Kidney tubule cell (primary cell): ENCODE measurements around the gene JPH3.
"Not testable (repeated sequence)": the region's sequence is repeated elsewhere in the genome, so short reads cannot be mapped to it uniquely, and the experiment has no call there.

Experiments
- DNase-seq: peaks from one replicate; pipeline ENCODE4 v3.0.0-alpha.2; 2018; ENCODE audit warnings: low spot score

Gene JPH3

DNA sequence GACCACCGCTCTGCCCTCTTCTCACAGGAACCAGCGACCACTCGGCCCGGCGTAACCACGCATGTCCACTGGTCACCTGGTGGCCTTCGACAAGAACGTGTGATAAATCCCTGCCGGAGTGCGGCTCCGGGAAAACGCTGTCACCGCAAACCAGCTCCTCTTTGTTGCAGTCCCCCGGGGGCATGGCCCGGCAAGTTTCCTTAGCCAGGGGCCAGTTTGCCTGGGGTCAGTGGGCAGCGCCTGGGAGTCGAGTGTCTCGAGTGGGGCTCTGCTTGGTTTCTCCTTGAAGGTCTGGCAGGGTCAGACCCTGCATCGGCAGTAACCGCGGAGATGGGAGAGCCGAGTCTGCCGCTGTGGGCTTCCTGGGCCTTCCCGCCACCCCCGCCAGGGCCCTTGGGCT lies 52.5 kb downstream of the JPH3 start:
- no peak for DNase-seq

DNA sequence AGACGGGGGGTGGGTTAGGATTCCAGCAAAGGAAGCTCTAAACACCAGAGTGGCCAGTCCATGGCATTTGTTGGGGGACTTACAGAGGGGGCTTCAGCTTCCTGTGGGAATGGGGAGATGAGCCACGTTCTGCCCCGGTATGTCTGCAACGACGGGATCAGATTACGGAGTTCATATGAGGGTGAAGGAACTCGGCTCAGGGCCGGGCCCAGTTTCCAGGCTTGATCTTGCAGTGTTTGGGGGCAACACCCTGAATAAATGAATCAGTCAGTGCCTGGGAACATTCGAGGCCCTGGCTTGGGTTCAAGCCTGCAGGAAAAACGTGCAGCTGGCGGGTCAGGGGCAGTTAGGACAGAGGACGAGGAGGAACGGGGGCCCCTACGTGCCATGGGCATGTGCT lies 54.0 kb downstream of the JPH3 start:
- no peak for DNase-seq

DNA sequence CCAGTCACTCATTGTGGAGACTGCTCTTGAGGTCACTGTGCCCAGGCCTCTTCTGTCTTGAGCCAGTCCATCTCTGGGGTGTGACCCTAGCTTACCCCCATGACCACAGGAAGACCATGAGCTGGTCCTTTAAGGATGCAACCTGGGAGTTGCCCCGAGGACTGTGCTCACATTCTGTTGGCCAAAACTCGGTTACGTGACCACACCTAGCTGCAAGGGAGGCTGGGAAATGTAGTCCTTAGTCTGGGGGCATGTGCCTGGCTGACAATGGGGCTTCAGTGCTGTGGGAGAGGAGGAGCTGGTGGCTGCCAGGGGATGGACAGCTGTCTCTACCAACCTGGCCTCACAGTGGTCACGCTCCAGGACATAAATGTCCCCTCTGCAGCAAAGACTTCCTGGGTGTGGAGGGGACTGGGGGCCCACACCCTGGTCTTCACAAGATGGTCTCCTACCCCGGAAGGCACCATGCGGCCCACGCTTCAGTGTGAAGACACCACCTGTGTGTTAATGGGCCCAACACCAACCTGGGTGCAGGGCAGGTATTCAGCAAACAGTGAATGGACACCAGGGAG lies 55.4 kb downstream of the JPH3 start:
- no peak for DNase-seq

DNA sequence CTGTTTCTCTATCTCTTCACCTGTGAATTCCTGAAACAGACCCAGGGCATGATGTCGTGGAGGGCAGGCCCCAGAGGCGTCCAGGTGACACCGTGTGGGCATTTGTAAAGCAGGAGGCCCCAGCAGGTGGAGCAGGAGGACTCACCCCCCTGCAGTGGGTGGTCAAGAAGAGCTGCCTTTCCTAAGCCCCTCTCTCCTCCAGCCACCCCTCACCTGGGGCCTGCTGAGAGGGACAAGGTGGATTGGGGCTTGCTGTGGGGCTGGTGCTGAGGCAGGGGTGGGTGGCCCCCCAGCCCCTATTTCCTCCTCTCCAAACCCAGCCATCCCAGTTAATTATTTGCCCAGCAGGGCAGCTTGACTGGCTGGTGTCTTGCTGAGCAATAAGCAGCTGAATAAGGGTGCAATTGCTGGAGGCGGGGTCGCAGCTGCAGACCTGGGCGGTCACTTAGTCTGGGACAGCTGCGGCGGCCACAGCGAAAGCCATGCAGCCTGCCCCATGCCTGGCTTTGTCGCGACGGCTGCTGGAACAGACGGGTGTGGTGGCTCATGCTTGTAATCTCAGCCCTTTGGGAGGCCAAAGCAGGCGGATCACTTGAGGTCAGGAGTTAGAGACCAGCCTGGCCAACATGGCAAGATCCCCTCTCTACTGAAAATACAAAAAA lies 56.4 kb downstream of the JPH3 start:
- DNase-seq = peak; percentile 34

DNA sequence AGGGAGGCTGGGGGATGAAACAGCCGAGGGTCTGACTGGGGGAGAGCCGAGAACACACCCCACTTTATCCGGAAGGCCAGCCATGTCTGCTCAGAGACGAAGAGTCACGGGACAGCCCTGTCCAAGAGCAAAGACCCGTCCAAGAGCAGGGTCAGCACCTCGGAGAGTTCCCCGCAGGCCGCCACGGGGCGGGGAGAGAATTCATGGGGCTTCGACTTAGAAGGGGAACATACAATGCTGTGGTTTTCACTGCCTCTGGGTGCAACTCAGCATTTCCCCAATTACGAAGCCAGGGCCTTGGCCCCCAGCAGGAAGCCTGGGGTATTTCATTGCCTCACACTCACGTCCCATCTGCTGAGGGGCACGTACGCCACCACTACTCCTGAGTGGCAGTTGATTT lies 59.3 kb downstream of the JPH3 start:
- peak; percentile 35 for DNase-seq

DNA sequence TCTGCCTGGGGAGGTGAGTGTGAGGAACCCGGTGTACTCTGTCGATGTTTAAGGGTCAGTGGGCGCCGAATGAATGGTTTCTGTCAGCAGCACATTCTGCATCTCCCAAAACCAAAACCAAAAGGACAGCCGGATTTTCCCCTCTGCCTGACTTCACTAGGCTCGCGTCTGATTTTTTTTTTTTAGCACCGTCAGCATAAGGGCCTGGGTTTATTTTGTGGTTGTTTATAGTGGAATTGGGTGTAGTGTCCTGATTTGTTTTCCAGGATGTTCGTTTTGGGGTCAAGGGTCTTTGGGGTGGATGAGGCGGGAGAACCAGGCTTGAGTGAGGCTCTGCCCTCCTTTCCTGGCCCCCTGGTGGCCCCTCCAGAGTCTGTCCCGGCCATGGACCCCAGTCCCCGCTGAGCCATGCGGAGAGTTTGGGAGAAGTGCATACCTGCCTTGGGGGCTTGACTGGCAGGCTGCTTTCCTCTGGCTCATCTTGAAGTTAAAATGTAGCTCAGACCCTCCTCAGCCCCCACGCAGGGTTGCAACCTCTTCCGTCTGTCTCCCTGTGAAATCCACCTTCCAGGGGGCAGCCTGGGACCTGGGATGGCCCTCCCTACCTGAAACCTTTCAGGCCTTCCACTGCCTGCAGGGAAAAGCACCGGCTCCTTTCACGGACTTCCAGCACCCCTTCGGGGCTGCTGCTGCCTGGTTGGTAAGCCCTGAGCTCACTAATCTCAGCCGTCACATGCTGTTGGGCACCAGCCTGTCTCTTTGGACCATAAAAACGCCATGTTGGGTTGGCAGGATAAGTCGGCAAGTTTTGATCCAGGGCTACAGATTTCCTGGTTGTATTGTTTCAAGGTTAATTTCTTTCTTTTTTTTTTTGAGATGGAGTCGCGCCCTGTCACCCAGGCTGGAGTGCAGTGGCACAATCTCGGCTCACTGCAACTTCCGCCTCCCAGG lies 60.2 kb downstream of the JPH3 start:
- no peak for DNase-seq

DNA sequence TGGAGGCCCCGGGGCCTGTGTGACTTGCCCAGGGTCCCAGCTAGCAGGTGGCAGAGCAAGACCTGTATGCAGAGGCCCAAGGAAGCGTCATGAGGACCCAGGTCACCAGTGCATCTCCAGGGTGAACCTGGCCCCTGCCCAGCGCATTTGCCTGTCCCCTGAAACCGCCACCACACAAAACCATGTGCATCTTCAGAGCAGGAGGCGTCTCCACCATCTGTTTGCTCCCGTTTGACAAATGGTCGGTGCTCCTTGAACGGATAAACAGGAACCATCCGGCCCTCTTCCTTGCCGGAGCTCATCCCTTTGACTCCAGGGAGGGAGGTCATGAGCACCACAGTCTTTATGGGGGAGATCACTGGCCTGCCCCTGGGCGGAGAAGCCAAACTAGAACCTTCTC lies 62.5 kb downstream of the JPH3 start:
- DNase-seq = no peak

DNA sequence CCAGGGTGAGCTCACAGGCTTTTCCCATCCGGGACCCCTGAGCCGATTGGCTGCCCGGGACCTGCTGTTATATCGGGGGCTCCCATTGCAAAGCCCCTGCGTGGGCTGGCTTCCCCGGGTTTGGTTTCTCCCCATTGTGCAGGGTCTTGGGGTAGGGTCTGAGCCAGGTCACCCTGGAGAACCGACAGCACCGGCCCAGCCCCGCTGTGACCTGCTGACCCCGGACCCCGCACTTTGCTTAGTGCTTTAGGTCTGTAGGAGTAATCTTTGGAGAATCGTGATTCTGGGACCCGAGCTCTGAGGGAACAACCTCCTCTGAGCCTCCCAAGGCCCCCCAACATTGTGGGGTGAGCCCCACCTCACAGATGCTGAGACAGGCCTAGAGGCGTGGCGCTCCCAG lies 62.9 kb downstream of the JPH3 start:
- DNase-seq = no peak

DNA sequence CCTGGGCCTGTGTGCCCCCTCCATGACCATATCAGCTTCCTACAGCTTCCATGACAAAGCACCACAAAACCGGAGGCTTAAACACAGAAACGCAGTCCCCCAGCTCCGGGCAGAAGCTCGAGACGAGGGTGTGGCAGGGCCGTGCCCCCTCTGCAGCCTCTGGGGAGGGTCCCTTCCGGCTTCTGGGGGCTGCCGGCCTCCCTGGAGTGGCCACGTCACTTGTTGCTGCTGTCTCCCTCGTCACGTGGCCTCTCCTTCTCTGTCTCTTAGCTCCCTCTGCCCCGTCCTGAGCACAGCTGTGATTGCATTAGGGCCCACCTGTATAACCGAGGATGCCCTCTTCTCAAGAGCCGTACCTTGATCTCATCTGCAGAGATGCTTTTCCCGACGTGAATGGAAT lies 64.6 kb downstream of the JPH3 start:
- no peak for DNase-seq

DNA sequence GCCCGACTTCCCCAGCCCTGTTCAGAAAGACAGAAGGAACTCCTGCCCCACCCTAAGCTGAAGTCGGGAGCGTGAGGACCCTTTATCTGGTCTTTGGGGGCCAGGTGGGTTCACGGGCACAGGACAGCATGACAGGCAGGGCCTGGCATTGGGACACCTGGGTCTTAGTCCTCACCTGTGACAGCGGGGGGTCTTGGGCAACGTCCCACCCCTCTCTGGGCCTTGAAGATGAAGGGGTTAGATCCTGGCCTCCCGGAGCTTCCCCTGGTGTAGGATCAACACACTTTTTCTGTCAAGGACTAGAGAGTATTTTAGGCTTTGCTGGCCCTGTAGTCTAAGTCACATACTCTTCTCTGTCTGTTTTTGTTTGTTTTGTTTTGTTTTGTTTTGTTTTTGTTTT lies 65.1 kb downstream of the JPH3 start:
- no peak for DNase-seq

DNA sequence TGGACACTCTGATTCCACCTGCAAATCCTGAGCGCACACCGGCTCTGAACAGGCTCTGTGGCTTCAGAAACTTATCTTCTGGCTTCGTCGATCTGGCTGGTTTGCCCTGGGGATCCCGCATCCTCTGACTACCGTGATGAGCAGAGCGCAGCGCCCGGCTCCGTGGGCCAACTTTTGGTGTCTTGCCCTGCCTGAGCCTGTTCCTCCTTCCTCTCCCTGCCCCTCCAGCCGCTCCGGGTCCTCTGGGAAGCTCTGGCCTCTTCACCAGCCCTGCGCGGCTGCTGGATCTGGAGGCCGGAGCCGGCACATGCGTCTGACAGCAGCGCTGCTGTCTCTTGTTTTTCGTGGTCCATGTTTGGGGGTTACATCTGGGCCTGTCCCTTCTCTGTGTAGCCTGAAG lies 65.6 kb downstream of the JPH3 start:
- DNase-seq = no peak

DNA sequence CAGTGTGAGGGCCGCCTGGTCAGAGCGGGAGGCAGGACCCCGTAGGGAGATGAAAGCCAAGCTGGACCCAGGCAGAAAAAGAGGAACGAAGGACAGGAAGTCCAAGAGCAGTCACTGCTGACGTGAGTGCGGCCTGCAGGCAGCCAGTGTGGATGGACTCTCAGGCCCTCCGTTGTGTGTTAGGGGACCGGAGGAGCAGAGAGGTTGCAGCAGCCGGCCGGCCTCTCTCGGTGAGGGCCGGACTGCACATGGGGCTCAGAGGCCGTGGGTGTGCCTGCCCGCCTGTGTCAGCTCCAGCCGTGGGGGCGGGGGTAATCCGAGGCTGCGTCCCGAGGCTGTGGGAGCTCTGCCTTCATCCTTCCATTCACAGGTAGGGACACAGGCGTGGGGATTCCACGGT lies 67.4 kb downstream of the JPH3 start:
- DNase-seq = no peak

DNA sequence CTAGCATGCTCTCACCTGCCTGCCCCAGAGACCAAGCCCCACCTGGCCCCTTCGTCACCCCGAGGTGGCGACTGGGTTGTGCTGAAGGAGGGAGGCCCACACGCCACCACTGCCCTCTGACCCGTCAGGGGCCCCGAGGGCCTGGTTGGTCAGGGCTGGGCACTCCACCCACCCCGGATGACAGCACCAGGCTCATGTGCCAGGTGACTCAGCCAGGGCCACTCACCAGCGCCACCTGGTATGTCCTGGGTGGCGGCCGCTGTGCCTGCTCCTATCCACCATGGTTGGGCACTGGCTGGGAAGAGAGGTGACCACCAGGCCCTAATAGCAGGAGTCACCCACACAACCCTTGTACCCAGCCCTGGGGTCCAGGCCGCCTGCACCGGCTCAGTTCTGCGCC lies 68.9 kb downstream of the JPH3 start:
- DNase-seq = no peak

DNA sequence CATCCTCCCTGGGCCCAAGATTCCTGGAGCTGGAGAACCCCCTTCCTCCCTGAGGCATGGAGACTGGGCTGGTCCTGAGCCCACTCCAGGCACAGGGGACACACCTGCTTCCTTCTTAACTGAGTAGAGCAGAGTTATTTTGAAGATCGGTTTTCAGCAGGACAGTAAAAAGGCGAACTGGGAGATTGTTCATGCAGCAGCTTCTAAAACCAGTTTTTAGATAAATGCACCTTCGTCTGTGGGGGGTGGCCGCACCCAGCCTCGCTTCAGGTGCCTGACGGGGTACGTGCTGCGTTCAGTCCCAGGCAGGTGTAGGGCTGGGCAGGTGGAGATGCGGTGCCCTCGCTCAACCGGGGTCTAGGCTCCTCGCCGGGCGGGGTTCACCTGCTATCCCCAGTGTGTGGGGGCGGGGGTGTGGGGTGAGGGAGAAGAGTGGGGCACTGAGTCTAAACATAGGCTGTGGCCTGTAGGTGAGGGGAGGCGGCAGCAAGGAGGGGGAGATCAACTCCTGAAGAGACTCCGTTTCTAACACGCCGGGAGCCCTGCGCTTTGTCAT lies 69.5 kb downstream of the JPH3 start:
- DNase-seq = no peak

DNA sequence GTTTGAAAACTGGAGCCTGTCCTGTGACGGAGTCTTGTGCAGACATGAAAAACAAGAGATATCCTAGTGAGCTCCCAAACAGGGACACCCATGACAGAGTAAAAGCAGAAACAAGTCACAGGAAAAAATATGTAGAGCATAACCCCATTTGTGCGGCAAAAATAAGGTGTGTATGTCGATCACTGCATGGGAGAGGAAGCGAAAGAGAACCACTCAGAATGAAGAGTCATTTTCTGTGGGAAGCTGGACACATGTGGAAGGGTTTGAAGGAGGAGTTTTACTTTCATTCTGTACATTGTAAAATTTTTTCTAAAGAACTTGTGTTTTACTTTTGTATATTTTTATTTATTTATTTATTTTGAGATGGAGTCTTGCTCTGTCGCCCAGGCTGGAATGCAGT lies 72.1 kb downstream of the JPH3 start:
- DNase-seq = no peak

DNA sequence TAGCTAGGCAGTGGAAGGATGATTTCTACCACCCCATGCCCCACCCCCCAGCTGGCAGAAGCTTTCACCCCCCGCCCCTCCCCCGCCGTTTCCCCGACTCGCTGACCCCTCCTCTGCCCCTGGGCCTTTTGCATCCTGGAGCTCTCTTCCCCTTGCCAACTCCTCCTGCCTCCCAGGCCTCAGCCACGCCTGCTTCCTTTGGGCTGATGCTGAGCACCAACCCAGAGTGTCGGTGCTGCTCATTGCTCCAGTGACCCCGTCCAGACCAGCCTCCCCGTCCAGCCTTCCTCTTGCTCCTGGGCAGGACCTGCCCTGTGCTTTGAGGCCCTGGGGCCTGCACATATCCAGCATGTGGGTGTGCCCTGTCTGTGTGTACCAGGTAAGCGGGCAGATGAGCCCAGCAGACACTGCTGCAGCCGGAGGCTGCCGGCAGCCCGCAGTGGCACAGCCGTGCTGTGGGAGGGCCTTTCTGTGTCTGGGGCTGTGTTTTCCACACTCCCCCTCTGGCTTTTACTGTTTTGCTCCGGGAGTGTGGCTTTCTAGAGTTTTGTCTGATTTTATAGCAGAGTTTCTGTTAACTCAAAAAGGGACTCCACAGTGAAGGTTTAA lies 72.9 kb downstream of the JPH3 start:
- DNase-seq = no peak

DNA sequence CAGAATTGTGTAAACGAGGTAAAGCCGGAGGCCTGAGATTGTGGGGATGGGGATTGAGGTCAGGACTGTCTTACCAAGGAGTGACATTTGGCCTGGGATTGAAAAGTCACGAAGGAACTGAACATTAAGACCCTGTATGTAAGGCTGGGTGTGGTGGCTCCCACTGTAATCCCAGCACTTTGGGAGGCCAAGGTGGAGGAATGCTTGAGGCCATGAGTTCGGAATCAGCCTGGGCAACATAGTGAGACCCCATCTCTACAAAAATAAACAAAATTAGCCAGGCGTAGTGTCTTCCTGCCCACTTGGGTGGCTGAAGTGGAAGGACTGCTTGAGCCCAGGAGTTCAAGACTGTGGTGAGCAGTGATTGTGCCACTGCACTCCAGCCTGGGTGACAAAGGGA lies 75.5 kb downstream of the JPH3 start:
- no peak for DNase-seq

DNA sequence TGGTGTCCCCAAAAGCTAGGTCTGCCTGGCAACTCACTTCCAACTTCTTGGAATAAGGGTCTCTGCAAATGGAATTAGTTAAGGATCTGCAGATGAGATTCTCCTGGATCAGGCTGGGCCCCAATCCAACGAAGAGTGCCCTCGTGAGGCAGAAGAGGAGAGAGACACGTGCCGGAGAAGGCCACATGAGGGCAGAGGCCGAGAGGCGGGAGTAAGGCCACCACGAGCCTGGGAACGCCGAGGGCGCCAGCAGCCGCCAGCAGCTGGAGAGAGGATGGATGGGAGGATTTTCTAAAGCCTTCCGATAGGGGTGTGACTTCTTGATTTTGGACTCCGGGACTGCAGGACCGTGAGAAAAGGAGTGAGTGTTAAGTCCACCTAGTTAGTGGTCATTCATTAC lies 76.3 kb downstream of the JPH3 start:
- no peak for DNase-seq

DNA sequence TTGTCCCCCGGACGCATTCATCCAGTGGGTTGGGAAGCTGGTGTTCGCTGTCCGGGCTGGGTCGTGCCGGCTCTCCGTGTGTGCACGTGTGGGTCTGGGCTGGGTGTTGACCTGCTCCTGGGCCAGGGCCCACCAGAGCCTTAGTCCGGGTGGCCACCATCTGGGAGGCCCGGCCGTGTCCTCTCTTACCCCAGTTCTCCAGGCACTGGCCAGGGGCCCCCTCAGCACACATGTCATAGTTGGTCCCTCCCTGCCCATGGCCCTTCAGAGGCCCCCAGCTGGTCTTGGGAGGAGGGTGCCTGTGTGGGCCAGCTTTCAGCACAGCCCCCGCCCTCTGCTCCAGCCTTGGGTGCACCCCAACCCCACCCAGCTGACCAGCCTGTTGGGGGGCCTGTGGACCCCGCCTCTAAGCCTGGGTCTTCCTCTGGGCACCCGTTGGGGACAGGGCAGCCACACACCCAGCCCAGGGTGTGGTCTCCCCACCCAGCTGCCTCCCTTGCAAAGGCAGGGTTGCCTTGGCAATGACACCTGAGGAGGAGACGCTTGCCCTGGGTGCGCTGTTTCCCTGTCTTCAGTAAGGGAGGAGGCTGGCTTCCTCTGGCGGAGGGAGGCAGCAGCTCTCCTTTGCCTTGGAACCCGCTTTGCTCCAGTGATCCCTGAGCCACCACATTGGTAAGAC lies 77.4 kb downstream of the JPH3 start:
- DNase-seq = no peak

DNA sequence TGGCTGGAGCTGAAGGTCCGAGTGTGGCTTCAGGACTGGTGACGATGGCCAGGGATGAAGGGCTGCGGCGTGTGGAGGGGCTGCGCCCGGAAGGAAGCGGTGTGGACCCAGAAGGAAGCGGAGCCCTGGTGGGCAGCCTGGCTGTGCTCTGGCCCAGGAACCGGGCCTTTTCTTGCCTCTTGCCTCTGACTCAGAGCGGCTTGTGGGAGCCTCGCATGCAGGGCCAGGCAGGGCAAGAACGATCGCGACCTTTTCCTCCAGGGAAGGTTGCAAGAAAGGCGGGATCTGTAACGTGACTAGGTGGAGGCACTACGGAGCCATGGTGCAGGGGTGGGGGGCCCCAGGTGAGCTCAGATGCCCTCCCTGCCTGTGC lies 78.0 kb downstream of the JPH3 start:
- DNase-seq = no peak

DNA sequence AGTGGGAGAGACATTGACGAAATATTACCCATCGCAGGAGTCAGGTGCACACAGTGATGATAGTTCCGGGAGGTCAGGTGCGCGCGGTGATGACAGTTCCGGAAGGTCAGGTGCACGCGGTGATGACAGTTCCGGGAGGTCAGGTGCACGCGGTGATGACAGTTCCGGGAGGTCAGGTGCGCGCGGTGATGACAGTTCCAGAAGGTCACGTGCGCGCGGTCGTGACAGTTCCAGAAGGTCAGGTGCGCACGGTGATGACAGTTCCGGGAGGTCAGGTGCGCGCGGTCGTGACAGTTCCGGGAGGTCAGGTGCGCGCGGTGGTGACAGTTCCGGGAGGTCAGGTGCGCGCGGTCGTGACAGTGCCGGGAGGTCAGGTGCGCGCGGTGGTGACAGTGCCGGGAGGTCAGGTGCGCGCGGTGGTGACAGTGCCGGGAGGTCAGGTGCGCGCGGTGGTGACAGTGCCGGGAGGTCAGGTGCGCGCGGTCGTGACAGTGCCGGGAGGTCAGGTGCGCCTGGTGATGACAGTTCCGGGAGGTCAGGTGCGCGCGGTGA lies 78.8 kb downstream of the JPH3 start:
- DNase-seq = not testable (repeated sequence)
